Calu3 (cell line): Measurements from ENCODE around the gene ACP7. TPM values are rescaled to one million over a fixed set of nuclear protein-coding genes. Genes with fewer than 3 reads are reported as not detected.
"Not testable (repeated sequence)": the region's sequence is repeated elsewhere in the genome, so short reads cannot be mapped to it uniquely, and the experiment has no call there.

ENCODE experiments used
- BruUV-seq: library from RNA; stranded (reverse); fragments of 400-500 nt; replicated peaks from 2 replicates; lab custom pipeline; 2021; lab: Mats Ljungman, UMichigan
- CTCF ChIA-PET: fragments of 300-600 bp; sonication (Branson Sonifier 250); formaldehyde crosslinking; loops from one replicate; lab custom pipeline; 2022; ENCODE audit warnings: antibody characterized with exemption; lab: Charles Lee
- DNase-seq: peaks from one replicate; pipeline ENCODE4 v3.0.0; 2022
- H3K27ac Mint-ChIP-seq: one replicate; pipeline ENCODE4 v1.8.0; 2022; ENCODE audit warnings: mixed read lengths; ENCODE audit not compliant: unreplicated experiment
- H3K27me3 Mint-ChIP-seq: one replicate; pipeline ENCODE4 v1.8.0; 2022; ENCODE audit warnings: mixed read lengths; ENCODE audit not compliant: unreplicated experiment
- H3K36me3 Mint-ChIP-seq: one replicate; pipeline ENCODE4 v1.8.0; 2022; ENCODE audit warnings: mild to moderate bottlenecking, moderate library complexity, mixed read lengths; ENCODE audit not compliant: insufficient read depth, unreplicated experiment
- H3K4me1 Mint-ChIP-seq: one replicate; pipeline ENCODE4 v1.8.0; 2022; ENCODE audit warnings: mild to moderate bottlenecking, low read depth, mixed read lengths; ENCODE audit not compliant: unreplicated experiment
- H3K4me3 Mint-ChIP-seq: one replicate; pipeline ENCODE4 v1.8.0; 2022; ENCODE audit warnings: mild to moderate bottlenecking, low read depth, moderate library complexity, mixed read lengths; ENCODE audit not compliant: unreplicated experiment
- H3K9me3 Mint-ChIP-seq: one replicate; pipeline ENCODE4 v1.8.0; 2022; ENCODE audit warnings: low read depth, mixed read lengths; ENCODE audit not compliant: unreplicated experiment
- CTCF ChIP-seq: fragments of 200-600 bp; IDR thresholded peaks from one replicate; pipeline ENCODE4 v1.8.0; 2022; ENCODE audit warnings: antibody characterized with exemption; ENCODE audit not compliant: unreplicated experiment
- intact Hi-C: fragments of 100-400 bp; cut with micrococcal nuclease; formaldehyde crosslinking; loops from one replicate; pipeline ENCODE4 v1.10.0; 2022; ENCODE audit not compliant: unreplicated experiment
- total RNA-seq: library from RNA; stranded (reverse); gene quantifications from 2 replicates; pipeline ENCODE4 v1.2.3, GENCODE V29; 2022

The ACP7 gene
- total RNA-seq, 1 experiment from 2014 or later, result 9.5 TPM

GRCh38 chr19:39113199-39113598 lies 29.0 kb downstream of the ACP7 start:
- H3K9me3 Mint-ChIP-seq, result no peaks in the 10 kb centered on the region
- H3K36me3 Mint-ChIP-seq, result peaks cover 27% of the 10 kb centered on the region
- no peak for DNase-seq
- no peaks in the 10 kb centered on the region for H3K27me3 Mint-ChIP-seq
- H3K4me1 Mint-ChIP-seq, result peaks cover 33% of the 10 kb centered on the region
- peak overlapping the region; percentile 35 for H3K4me3 Mint-ChIP-seq
- H3K27ac Mint-ChIP-seq, result peak overlapping the region; percentile 77
- TF ChIP-seq CTCF, result no peak
- CTCF ChIA-PET, result interaction anchor here (0.6 to 1.7 kb wide), 3 partner anchors 9 to 461 kb away, joined by 3 to 12 read pairs (median 3); no protein-coding TSS in a partner anchor
- intact Hi-C loops, result loop anchor here (5.0 kb wide), 1 partner anchor 61 kb away; no protein-coding TSS in a partner anchor
- no TSS peak for BruUV-seq

- Mint-ChIP-seq H3K9me3 (no peaks in the 10 kb centered on the region), H3K27me3 (no peaks in the 10 kb centered on the region), H3K36me3 (peaks cover 24% of the 10 kb centered on the region), H3K4me3 (no peak overlapping the region), H3K27ac (no peak overlapping the region), H3K4me1 (peaks cover 32% of the 10 kb centered on the region)
- CTCF ChIA-PET, result no interaction called here
- BruUV-seq, result no TSS peak
- no peak for TF ChIP-seq CTCF
- DNase-seq, result no peak
- intact Hi-C loops, result no loop called here
Measured at GRCh38 chr19:39115105-39115847, 31.1 kb downstream of the ACP7 start.

GRCh38 chr19:39117023-39117422 lies 32.9 kb downstream of the ACP7 start:
- CTCF ChIA-PET, H3K27ac Mint-ChIP-seq, intact Hi-C loops, H3K27me3 Mint-ChIP-seq, BruUV-seq, DNase-seq, H3K9me3 Mint-ChIP-seq, H3K4me3 Mint-ChIP-seq: not testable (repeated sequence)
- H3K36me3 Mint-ChIP-seq, result peaks cover 14% of the 10 kb centered on the region
- peaks cover 18% of the 10 kb centered on the region for H3K4me1 Mint-ChIP-seq

GRCh38 chr19:39119830-39120229 lies 35.7 kb downstream of the ACP7 start:
- intact Hi-C loops, result loop anchor here (5.0 kb wide), 1 partner anchor 292 kb away; the partner anchor contains the start of gene PLEKHG2
- TF ChIP-seq CTCF, result no peak
- BruUV-seq, result no TSS peak
- DNase-seq, result no peak
- Mint-ChIP-seq H3K27me3 (no peaks in the 10 kb centered on the region), H3K27ac (no peak overlapping the region), H3K36me3 (peaks cover 5% of the 10 kb centered on the region), H3K9me3 (no peaks in the 10 kb centered on the region), H3K4me3 (no peak overlapping the region), H3K4me1 (peaks cover 29% of the 10 kb centered on the region)
- CTCF ChIA-PET, result interaction anchor here (0.6 kb wide), 1 partner anchor 201 kb away, joined by 3 read pairs; the partner anchor contains the start of gene LRFN1
